SH-SY5Y (cell line): Measurements from ENCODE around the gene DRG1.

Source experiments
- GATA2 ChIP-seq: IDR thresholded peaks from 2 replicates; pipeline ENCODE4 v1.6.1; 2011; ENCODE audit warnings: mild to moderate bottlenecking, low read depth, low read length
- GATA3 ChIP-seq: IDR thresholded peaks from 2 replicates; pipeline ENCODE4 v1.6.1; 2011; ENCODE audit warnings: low read depth, mild to moderate bottlenecking, low read length, moderate library complexity

DNA sequence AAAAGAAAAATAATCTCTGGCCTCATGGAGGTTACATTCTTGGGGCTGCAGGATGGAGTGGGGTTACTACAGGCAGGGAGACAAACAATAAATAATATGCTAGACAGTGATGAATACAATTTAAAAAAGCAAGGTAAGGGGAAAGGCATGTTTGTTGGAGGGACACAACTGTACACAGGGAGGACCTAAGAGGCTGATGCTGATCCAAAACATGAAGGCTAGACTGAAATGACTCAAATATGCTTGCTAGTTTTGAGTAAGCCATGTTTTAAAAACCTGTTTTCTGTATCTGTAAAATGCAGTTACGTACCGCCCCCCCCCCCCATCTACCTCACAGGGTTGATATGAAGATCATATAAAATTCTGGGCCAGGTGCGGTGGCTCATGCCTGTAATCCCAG is 46.2 kb downstream of the DRG1 start:
- no peak for TF ChIP-seq GATA2
- TF ChIP-seq GATA3: no peak
